SU-DHL-6 (cell line): ENCODE measurements around the gene FADS3.

Experiments used
- H2AFZ ChIP-seq: fragments of 200-600 bp; sonication (generic); 2 replicates; pipeline ENCODE4 v1.6.1; 2014; ENCODE audit warnings: low read depth, mild to moderate bottlenecking, moderate library complexity, mixed read lengths, antibody characterized with exemption, low read length; ENCODE audit not compliant: severe bottlenecking
- H3F3A ChIP-seq: fragments of 200-600 bp; shearing (Covaris generic); 2 replicates; pipeline ENCODE4 v1.6.0; 2016; ENCODE audit warnings: antibody characterized with exemption, mild to moderate bottlenecking; ENCODE audit not compliant: insufficient read depth
- H3K27ac ChIP-seq: fragments of 200-600 bp; sonication (generic); 2 replicates; pipeline ENCODE4 v1.5.1; 2016; ENCODE audit warnings: low read depth, mild to moderate bottlenecking, low read length, moderate library complexity, mixed read lengths
- H3K27me3 ChIP-seq: fragments of 200-600 bp; sonication (generic), shearing (Covaris generic); 2 replicates; pipeline ENCODE4 v1.6.0; 2014; ENCODE audit warnings: mild to moderate bottlenecking, low read length
- H3K36me3 ChIP-seq: fragments of 200-600 bp; sonication (generic); 2 replicates; pipeline ENCODE4 v1.6.1; 2014; ENCODE audit warnings: mild to moderate bottlenecking, low read length, mixed read lengths
- H3K4me2 ChIP-seq: fragments of 300-600, 200-600 bp; shearing (Covaris generic), sonication (generic); 2 replicates; pipeline ENCODE4 v1.6.0; 2014; ENCODE audit warnings: low read length, low read depth, mild to moderate bottlenecking; ENCODE audit not compliant: poor library complexity, severe bottlenecking
- H3K4me3 ChIP-seq: fragments of 200-600 bp; sonication (generic); 2 replicates; pipeline ENCODE4 v1.5.1; 2014; ENCODE audit warnings: antibody characterized with exemption, low read length, mild to moderate bottlenecking, mixed read lengths; ENCODE audit not compliant: insufficient read depth, poor library complexity, severe bottlenecking
- H3K79me2 ChIP-seq: fragments of 200-600 bp; sonication (generic); 2 replicates; pipeline ENCODE4 v1.6.1; 2014; ENCODE audit warnings: mild to moderate bottlenecking, low read length, moderate library complexity; ENCODE audit not compliant: insufficient read depth
- H3K9ac ChIP-seq: fragments of 200-600 bp; sonication (generic); 2 replicates; pipeline ENCODE4 v1.7.0; 2014; ENCODE audit warnings: mild to moderate bottlenecking, low read length
- H3K9me2 ChIP-seq: fragments of 200-600 bp; sonication (generic); replicated peaks from 2 replicates; pipeline ENCODE4 v1.6.1; 2014; ENCODE audit warnings: low read length; ENCODE audit not compliant: insufficient read depth
- H3K9me3 ChIP-seq: fragments of 200-600 bp; sonication (generic); 2 replicates; pipeline ENCODE4 v1.6.1; 2014; ENCODE audit warnings: low read length, mixed read lengths; ENCODE audit not compliant: insufficient read depth
- H4K20me1 ChIP-seq: fragments of 200-600 bp; sonication (generic); 2 replicates; pipeline ENCODE4 v1.6.1; 2014; ENCODE audit warnings: low read depth, mild to moderate bottlenecking, antibody characterized with exemption, low read length, moderate library complexity, mixed read lengths
- EZH2phosphoT487 ChIP-seq: fragments of 200-600 bp; sonication (generic), shearing (Covaris generic); conservative IDR thresholded peaks from 2 replicates; pipeline ENCODE4 v1.6.1; 2018; ENCODE audit warnings: mild to moderate bottlenecking, antibody characterized with exemption, low read length, moderate library complexity, mixed read lengths
- TF ChIP-seq, protein P1 (sequence below): fragments of 200-600 bp; sonication (generic); IDR thresholded peaks from one replicate; pipeline ENCODE4 v1.5.1; 2017; ENCODE audit warnings: antibody characterized with exemption, mild to moderate bottlenecking, low read length, moderate library complexity; ENCODE audit not compliant: insufficient read depth, poor library complexity, severe bottlenecking

Gene FADS3

DNA sequence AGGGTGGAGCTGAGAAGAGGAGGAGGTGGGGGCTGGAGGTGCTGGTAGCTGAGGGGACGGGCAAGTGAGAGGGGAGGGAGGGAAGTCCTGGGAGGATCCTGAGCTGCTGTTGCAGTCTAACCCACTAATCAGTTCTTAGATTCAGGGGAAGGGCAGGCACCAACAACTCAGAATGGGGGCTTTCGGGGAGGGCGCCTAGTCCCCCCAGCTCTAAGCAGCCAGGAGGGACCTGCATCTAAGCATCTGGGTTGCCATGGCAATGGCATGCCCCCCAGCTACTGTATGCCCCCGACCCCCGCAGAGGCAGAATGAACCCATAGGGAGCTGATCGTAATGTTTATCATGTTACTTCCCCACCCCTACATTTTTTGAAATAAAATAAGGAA lies 24.4 kb downstream of the FADS3 start:
- Histone ChIP-seq H3K9ac (no peak overlapping the region), H4K20me1 (no peaks in the 10 kb centered on the region), H2AFZ (no peak overlapping the region), H3K4me3 (no peak overlapping the region), H3K9me2 (no peaks in the 10 kb centered on the region), H3K27me3 (no peaks in the 10 kb centered on the region), H3K79me2 (no peaks in the 10 kb centered on the region), H3K9me3 (no peaks in the 10 kb centered on the region), H3F3A (no peaks in the 10 kb centered on the region), H3K27ac (no peak overlapping the region), H3K4me2 (no peak overlapping the region), H3K36me3 (no peaks in the 10 kb centered on the region)
- no peak for TF ChIP-seq EZH2phosphoT487
- TF ChIP-seq, protein P1, sequence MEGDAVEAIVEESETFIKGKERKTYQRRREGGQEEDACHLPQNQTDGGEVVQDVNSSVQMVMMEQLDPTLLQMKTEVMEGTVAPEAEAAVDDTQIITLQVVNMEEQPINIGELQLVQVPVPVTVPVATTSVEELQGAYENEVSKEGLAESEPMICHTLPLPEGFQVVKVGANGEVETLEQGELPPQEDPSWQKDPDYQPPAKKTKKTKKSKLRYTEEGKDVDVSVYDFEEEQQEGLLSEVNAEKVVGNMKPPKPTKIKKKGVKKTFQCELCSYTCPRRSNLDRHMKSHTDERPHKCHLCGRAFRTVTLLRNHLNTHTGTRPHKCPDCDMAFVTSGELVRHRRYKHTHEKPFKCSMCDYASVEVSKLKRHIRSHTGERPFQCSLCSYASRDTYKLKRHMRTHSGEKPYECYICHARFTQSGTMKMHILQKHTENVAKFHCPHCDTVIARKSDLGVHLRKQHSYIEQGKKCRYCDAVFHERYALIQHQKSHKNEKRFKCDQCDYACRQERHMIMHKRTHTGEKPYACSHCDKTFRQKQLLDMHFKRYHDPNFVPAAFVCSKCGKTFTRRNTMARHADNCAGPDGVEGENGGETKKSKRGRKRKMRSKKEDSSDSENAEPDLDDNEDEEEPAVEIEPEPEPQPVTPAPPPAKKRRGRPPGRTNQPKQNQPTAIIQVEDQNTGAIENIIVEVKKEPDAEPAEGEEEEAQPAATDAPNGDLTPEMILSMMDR: no peak

DNA sequence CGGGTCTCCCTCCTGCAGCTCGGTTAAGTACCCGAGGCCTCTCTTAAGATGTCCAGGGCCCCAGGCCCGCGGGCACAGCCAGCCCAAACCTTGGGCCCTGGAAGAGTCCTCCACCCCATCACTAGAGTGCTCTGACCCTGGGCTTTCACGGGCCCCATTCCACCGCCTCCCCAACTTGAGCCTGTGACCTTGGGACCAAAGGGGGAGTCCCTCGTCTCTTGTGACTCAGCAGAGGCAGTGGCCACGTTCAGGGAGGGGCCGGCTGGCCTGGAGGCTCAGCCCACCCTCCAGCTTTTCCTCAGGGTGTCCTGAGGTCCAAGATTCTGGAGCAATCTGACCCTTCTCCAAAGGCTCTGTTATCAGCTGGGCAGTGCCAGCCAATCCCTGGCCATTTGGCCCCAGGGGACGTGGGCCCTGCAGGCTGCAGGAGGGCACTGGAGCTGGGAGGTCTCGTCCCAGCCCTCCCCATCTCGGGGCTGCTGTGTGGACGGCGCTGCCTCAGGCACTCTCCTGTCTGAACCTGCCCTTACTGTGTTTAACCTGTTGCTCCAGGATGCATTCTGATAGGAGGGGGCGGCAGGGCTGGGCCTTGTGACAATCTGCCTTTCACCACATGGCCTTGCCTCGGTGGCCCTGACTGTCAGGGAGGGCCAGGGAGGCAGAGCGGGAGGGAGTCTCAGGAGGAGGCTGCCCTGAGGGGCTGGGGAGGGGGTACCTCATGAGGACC lies 25.0 kb downstream of the FADS3 start:
- Histone ChIP-seq H3K9me3 (no peaks in the 10 kb centered on the region), H3K36me3 (no peaks in the 10 kb centered on the region), H3K27me3 (no peaks in the 10 kb centered on the region), H3K27ac (no peak overlapping the region), H3K9me2 (no peaks in the 10 kb centered on the region), H3K79me2 (no peaks in the 10 kb centered on the region), H3K4me2 (no peak overlapping the region), H4K20me1 (no peaks in the 10 kb centered on the region), H3K4me3 (no peak overlapping the region), H3K9ac (no peak overlapping the region), H2AFZ (no peak overlapping the region), H3F3A (no peaks in the 10 kb centered on the region)
- no peak for TF ChIP-seq EZH2phosphoT487
- TF ChIP-seq, protein P1: no peak

DNA sequence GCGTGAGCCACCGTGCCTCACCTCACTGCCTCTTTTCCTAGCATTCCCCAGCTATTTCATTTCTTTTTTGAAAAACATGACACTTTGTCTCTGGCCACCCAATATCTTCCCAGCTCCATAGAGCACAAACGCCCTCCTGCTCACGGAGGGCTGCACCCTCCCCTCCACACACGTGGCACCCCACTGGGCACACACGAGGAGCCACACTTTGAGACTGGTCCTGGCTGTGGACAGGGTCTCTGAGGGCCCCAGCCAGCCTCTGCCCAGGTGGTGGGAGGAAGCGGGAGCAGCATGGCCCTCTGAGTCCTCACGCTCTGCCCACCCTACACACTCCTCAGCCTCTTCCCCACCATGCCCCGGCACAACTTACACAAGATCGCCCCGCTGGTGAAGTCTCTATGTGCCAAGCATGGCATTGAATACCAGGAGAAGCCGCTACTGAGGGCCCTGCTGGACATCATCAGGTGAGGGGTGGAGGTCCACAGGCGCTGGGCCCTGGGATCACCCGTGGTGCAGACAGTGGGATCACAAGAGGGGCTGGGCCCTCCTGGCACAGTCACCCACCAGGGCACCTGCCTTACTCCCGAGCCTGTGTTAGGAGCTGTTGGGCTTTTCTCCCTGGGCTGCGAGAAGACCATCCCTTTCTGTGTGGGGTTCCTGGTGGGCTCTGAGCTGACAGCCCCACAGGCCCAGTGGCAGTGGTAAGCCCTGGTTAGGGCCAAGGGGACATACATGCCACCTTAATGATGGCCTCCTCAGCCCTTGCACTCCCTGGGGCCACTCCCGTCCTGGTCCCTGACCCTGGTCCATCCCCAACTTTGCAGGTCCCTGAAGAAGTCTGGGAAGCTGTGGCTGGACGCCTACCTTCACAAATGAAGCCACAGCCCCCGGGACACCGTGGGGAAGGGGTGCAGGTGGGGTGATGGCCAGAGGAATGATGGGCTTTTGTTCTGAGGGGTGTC lies 26.2 kb downstream of the FADS3 start:
- Histone ChIP-seq H3K9ac (no peak overlapping the region), H3K4me2 (no peak overlapping the region), H2AFZ (no peak overlapping the region), H3K79me2 (no peaks in the 10 kb centered on the region), H3F3A (no peaks in the 10 kb centered on the region), H3K4me3 (no peak overlapping the region), H3K27ac (no peak overlapping the region), H3K36me3 (no peaks in the 10 kb centered on the region), H4K20me1 (no peaks in the 10 kb centered on the region), H3K9me3 (no peaks in the 10 kb centered on the region), H3K27me3 (no peaks in the 10 kb centered on the region), H3K9me2 (no peaks in the 10 kb centered on the region)
- no peak for TF ChIP-seq EZH2phosphoT487
- TF ChIP-seq, protein P1: no peak
